T-cell (primary cell): ENCODE results near the gene KLF13. TPM values are rescaled to one million over a fixed set of nuclear protein-coding genes. Genes with fewer than 3 reads are reported as not detected.
A peak's percentile ranks its signal among the peaks of the same experiment; 100 is the strongest.

Source experiments
- ATAC-seq, 4 experiments: fragments of 200-7000 bp in 3 of 4; fragments of 150-1000 bp in 1 of 4; cut with Tn5 transposase; replicated peaks in 1 of 4; 1 replicate in 3 of 4; 2 replicates in 1 of 4; pipeline ENCODE4 v1.10.0; 2021; ENCODE audit warnings: moderate library complexity in 3 of 4, mild to moderate bottlenecking in 2 of 4, moderate number of reproducible peaks in 1 of 4
- CTCF ChIA-PET, 2 donors: fragments of 300-600 bp; sonication (Branson Sonifier 250); formaldehyde crosslinking; loops; one replicate each; lab custom pipeline; 2022; ENCODE audit warnings: antibody characterized with exemption in 2 of 2; lab: Charles Lee
- POLR2A ChIA-PET, 2 donors: fragments of 300-600 bp; sonication (Branson Sonifier 250); formaldehyde crosslinking; loops; one replicate each; lab custom pipeline; 2022; ENCODE audit warnings: antibody characterized with exemption in 2 of 2; lab: Charles Lee
- DNase-seq, 35 experiments: peaks; one replicate each; pipeline versions ENCODE4 v3.0.0 to v3.0.0-alpha.2; 2013 to 2023
- H3K27ac ChIP-seq: one replicate; pipeline ENCODE4 v1.5.1; 2013; ENCODE audit warnings: low read length
- H3K27me3 ChIP-seq, 2 experiments: replicated peaks in 1 of 2; 1 replicate in 1 of 2; 2 replicates in 1 of 2; pipeline versions ENCODE4 v1.6.1 to v1.7.0; 2013; ENCODE audit warnings: low read length in 1 of 2, mixed read lengths in 1 of 2; ENCODE audit not compliant: control insufficient read depth in 2 of 2, insufficient read depth in 2 of 2; ENCODE audit errors: extremely low read depth in 1 of 2
- H3K36me3 ChIP-seq, 2 donors: 1 replicate in 1 of 2; 2 replicates in 1 of 2; pipeline versions ENCODE4 v1.6.1 to v1.7.0; 2013; ENCODE audit warnings: low read length in 1 of 2; ENCODE audit not compliant: control insufficient read depth in 2 of 2, insufficient read depth in 1 of 2; ENCODE audit errors: extremely low read depth in 1 of 2
- H3K4me1 ChIP-seq, 2 experiments: 1 replicate in 1 of 2; 2 replicates in 1 of 2; pipeline versions ENCODE4 v1.6.1 to v1.7.0; 2013; ENCODE audit warnings: low read length in 2 of 2, mixed read lengths in 1 of 2; ENCODE audit not compliant: insufficient read depth in 2 of 2, control insufficient read depth in 1 of 2; ENCODE audit errors: extremely low read depth in 1 of 2
- H3K4me3 ChIP-seq, 2 donors: 1 replicate in 1 of 2; 2 replicates in 1 of 2; pipeline versions ENCODE4 v1.5.1 to v1.7.0; 2013; ENCODE audit warnings: mild to moderate bottlenecking in 2 of 2, low read length in 1 of 2, moderate library complexity in 1 of 2; ENCODE audit not compliant: control insufficient read depth in 1 of 2; ENCODE audit errors: extremely low read depth in 1 of 2
- H3K9me3 ChIP-seq: 2 replicates; pipeline ENCODE4 v1.7.0; 2013
- H3K27ac Mint-ChIP-seq, 2 donors: one replicate each; pipeline ENCODE4 v1.8.0; 2020 to 2021; ENCODE audit warnings: mild to moderate bottlenecking in 2 of 2, mixed read lengths in 2 of 2
- H3K27me3 Mint-ChIP-seq, 2 donors: one replicate each; pipeline ENCODE4 v1.8.0; 2021 to 2022; ENCODE audit warnings: mixed read lengths in 2 of 2
- H3K36me3 Mint-ChIP-seq: one replicate; pipeline ENCODE4 v1.8.0; 2021; ENCODE audit warnings: mixed read lengths
- H3K4me1 Mint-ChIP-seq, 3 donors: one replicate each; pipeline ENCODE4 v1.8.0; 2020 to 2022; ENCODE audit warnings: mixed read lengths in 3 of 3, mild to moderate bottlenecking in 1 of 3
- H3K4me3 Mint-ChIP-seq, 3 donors: one replicate each; pipeline ENCODE4 v1.8.0; 2020 to 2022; ENCODE audit warnings: mild to moderate bottlenecking in 3 of 3, mixed read lengths in 3 of 3, moderate library complexity in 3 of 3
- H3K9me3 Mint-ChIP-seq, 3 donors: one replicate each; pipeline ENCODE4 v1.8.0; 2020 to 2022; ENCODE audit warnings: mixed read lengths in 3 of 3
- WGBS: methylation state at CpG from one replicate; pipeline ENCODE4 v1.1.5; 2013; ENCODE audit warnings: missing lambda C conversion rate; ENCODE audit not compliant: insufficient coverage; 5-methylcytosine and 5-hydroxymethylcytosine counted together
- total RNA-seq, 35 experiments: library from RNA in 6 of 35; stranded (reverse) in 6 of 35; fragments of 120-200 nt in 1 of 35; gene quantifications; one replicate each; pipeline versions ENCODE4 v1.2.1 to v1.2.4 and lab custom pipeline; 2013 to 2026

Gene KLF13
- total RNA-seq, 5 donors from 2014 or later (not counting 1 experiment from before 2014, with no cell fraction given) = 218 to 327 (median 288) TPM

- H3K4me1 Mint-ChIP-seq = peaks cover 0 to 11% (median 1%) of the 10 kb centered on the region in 3 donors
- ChIA-PET CTCF (no interaction called here), POLR2A (no interaction called here)
- WGBS = no CpG with 5 or more reads among the region's 3 CpGs
- H3K9me3 Mint-ChIP-seq = peaks cover 0 to 2% (median 0%) of the 10 kb centered on the region in 3 donors
- DNase-seq = no peak
- no peak overlapping the region for H3K4me3 ChIP-seq
- peaks cover 0 to 10% of the 10 kb centered on the region in 2 donors for H3K27me3 Mint-ChIP-seq
- H3K4me1 ChIP-seq = no peaks in the 10 kb centered on the region
- H3K27ac ChIP-seq = no peak overlapping the region
- H3K9me3 ChIP-seq = no peaks in the 10 kb centered on the region
- H3K4me3 Mint-ChIP-seq = no peak overlapping the region
- H3K36me3 ChIP-seq = no peaks in the 10 kb centered on the region
- peaks cover 0 to 16% of the 10 kb centered on the region in 2 experiments for H3K27me3 ChIP-seq
- no peak for ATAC-seq
- H3K36me3 Mint-ChIP-seq = no peaks in the 10 kb centered on the region
- no peak overlapping the region for H3K27ac Mint-ChIP-seq
Observed at GRCh38 chr15:31293655-31294054, 33.0 kb upstream of the KLF13 start.

GRCh38 chr15:31294067-31294466 lies 32.6 kb upstream of the KLF13 start:
- DNase-seq (no peak), ATAC-seq (no peak)
- H3K4me3 Mint-ChIP-seq = no peak overlapping the region
- H3K27me3 Mint-ChIP-seq = peaks cover 0 to 10% of the 10 kb centered on the region in 2 donors
- H3K9me3 Mint-ChIP-seq = no peaks in the 10 kb centered on the region
- Histone ChIP-seq H3K36me3 (no peaks in the 10 kb centered on the region), H3K4me1 (no peaks in the 10 kb centered on the region), H3K27ac (no peak overlapping the region), H3K4me3 (no peak overlapping the region), H3K27me3 (peaks cover 0 to 16% of the 10 kb centered on the region in 2 experiments), H3K9me3 (no peaks in the 10 kb centered on the region)
- peaks cover 0 to 11% (median 1%) of the 10 kb centered on the region in 3 donors for H3K4me1 Mint-ChIP-seq
- 100% methylated on average over 2 of the region's 2 CpGs for WGBS
- no peak overlapping the region for H3K27ac Mint-ChIP-seq
- no peaks in the 10 kb centered on the region for H3K36me3 Mint-ChIP-seq
- POLR2A ChIA-PET = interaction anchor here in 1 of 2 donors (0.6 kb wide), 1 partner anchor 50 kb away, joined by 4 read pairs; no protein-coding TSS in a partner anchor
- CTCF ChIA-PET = interaction anchor here in 1 of 2 donors (0.6 to 0.7 kb wide), 2 partner anchors 146 to 173 kb away, joined by 3 to 4 read pairs; no protein-coding TSS in a partner anchor

- no peak for ATAC-seq
- no peaks in the 10 kb centered on the region for H3K36me3 ChIP-seq
- no peaks in the 10 kb centered on the region for H3K4me1 ChIP-seq
- Mint-ChIP-seq H3K4me3 (no peak overlapping the region), H3K36me3 (no peaks in the 10 kb centered on the region), H3K4me1 (peaks cover 0 to 16% (median 1%) of the 10 kb centered on the region in 3 donors), H3K27ac (no peak overlapping the region), H3K9me3 (no peaks in the 10 kb centered on the region), H3K27me3 (peaks cover 0 to 10% of the 10 kb centered on the region in 2 donors)
- no peak for DNase-seq
- ChIA-PET POLR2A (interaction anchor here in 1 of 2 donors (0.6 kb wide), 1 partner anchor 210 kb away, joined by 3 read pairs; no protein-coding TSS in a partner anchor), CTCF (interaction anchor here in 1 of 2 donors (1.1 kb wide), 1 partner anchor 81 kb away, joined by 3 read pairs; no protein-coding TSS in a partner anchor)
- H3K27me3 ChIP-seq = peaks cover 0 to 22% of the 10 kb centered on the region in 2 experiments
- no peak overlapping the region for H3K27ac ChIP-seq
- H3K4me3 ChIP-seq = no peak overlapping the region
- H3K9me3 ChIP-seq = no peaks in the 10 kb centered on the region
- WGBS = 87% methylated on average over 3 of the region's 8 CpGs
Observed at GRCh38 chr15:31295658-31296057, 31.0 kb upstream of the KLF13 start.

- H3K36me3 Mint-ChIP-seq = no peaks in the 10 kb centered on the region
- DNase-seq (no peak), ATAC-seq (no peak)
- H3K4me1 Mint-ChIP-seq = peaks cover 0 to 13% (median 1%) of the 10 kb centered on the region in 3 donors
- Histone ChIP-seq H3K4me3 (no peak overlapping the region), H3K27me3 (peaks cover 0 to 24% of the 10 kb centered on the region in 2 experiments), H3K36me3 (no peaks in the 10 kb centered on the region), H3K9me3 (no peaks in the 10 kb centered on the region), H3K27ac (no peak overlapping the region), H3K4me1 (peaks cover 0 to 2% of the 10 kb centered on the region in 2 experiments)
- WGBS = no CpG with 5 or more reads among the region's 3 CpGs
- POLR2A ChIA-PET = interaction anchor here in 1 of 2 donors (0.6 kb wide), 1 partner anchor 209 kb away, joined by 3 read pairs; no protein-coding TSS in a partner anchor
- peaks cover 0 to 10% of the 10 kb centered on the region in 2 donors for H3K27me3 Mint-ChIP-seq
- CTCF ChIA-PET = no interaction called here
- H3K9me3 Mint-ChIP-seq = no peaks in the 10 kb centered on the region
- peak overlapping the region in 1 of 2 donors; percentile 28 for H3K27ac Mint-ChIP-seq
- no peak overlapping the region for H3K4me3 Mint-ChIP-seq
Observed at GRCh38 chr15:31296219-31296645, 30.4 kb upstream of the KLF13 start.

GRCh38 chr15:31296646-31297574 lies 29.7 kb upstream of the KLF13 start:
- DNase-seq = peak in 2 of 35 experiments; percentile 4 to 22
- peaks cover 0 to 10% of the 10 kb centered on the region in 2 donors for H3K27me3 Mint-ChIP-seq
- peaks cover 0 to 2% of the 10 kb centered on the region in 2 experiments for H3K4me1 ChIP-seq
- peaks cover under 1 to 8% (median 2%) of the 10 kb centered on the region in 3 donors for H3K4me1 Mint-ChIP-seq
- no peak overlapping the region for H3K27ac ChIP-seq
- H3K9me3 ChIP-seq = no peaks in the 10 kb centered on the region
- ChIA-PET CTCF (no interaction called here), POLR2A (no interaction called here)
- H3K4me3 Mint-ChIP-seq = no peak overlapping the region
- no peaks in the 10 kb centered on the region for H3K36me3 Mint-ChIP-seq
- peak overlapping the region in 1 of 2 donors; percentile 28 for H3K27ac Mint-ChIP-seq
- 84% methylated on average over 11 of the region's 13 CpGs for WGBS
- H3K27me3 ChIP-seq = peaks cover 0 to 26% of the 10 kb centered on the region in 2 experiments
- no peak overlapping the region for H3K4me3 ChIP-seq
- no peak for ATAC-seq
- H3K36me3 ChIP-seq = no peaks in the 10 kb centered on the region
- no peaks in the 10 kb centered on the region for H3K9me3 Mint-ChIP-seq
